ENCODE results near the gene ITGA11.
"Not testable (repeated sequence)": the region's sequence is repeated elsewhere in the genome, so short reads cannot be mapped to it uniquely, and the experiment has no call there.

GRCh38 chr15:68422403-68423145 is 9.4 kb downstream of the ITGA11 start:
- TF ChIP-seq CTCF (IDR thresholded peaks at IDR 0.05); EZH2 (IDR thresholded peaks at IDR 0.05; ENCODE audit: borderline replicate concordance, insufficient read depth, low read depth, low read length, poor library complexity, severe bottlenecking): not testable (repeated sequence)
